ENCODE measurements around the gene SMAD4. TPM values are rescaled to one million over a fixed set of nuclear protein-coding genes. Genes with fewer than 3 reads are reported as not detected.
"Not testable (repeated sequence)": the region's sequence is repeated elsewhere in the genome, so short reads cannot be mapped to it uniquely, and the experiment has no call there.

The SMAD4 gene
- polyA plus RNA-seq, 3 donors from 2014 or later, result 38.8 to 67.2 (median 39.0) TPM

- DNase-seq, result no peak
- Mint-ChIP-seq H3K4me3 (no peak overlapping the region), H3K9me3 (peaks cover 2 to 19% (median 10%) of the 10 kb centered on the region in 6 donors), H3K27me3 (ENCODE audit: low read depth in 3 of 3) (peaks cover 0 to 4% (median 4%) of the 10 kb centered on the region in 3 donors), H3K27ac (peak overlapping the region in 1 of 6 donors; percentile 13), H3K4me1 (no peaks in the 10 kb centered on the region), H3K36me3 (peaks cover 16 to 33% (median 26%) of the 10 kb centered on the region in 3 donors)
Measured at GRCh38 chr18:51091270-51091669, 61.3 kb downstream of the SMAD4 start.

- Mint-ChIP-seq H3K4me3 (no peak overlapping the region), H3K9me3 (peaks cover 5 to 15% (median 10%) of the 10 kb centered on the region in 6 donors), H3K27me3 (ENCODE audit: low read depth in 3 of 3) (peaks cover 0 to 5% (median 4%) of the 10 kb centered on the region in 3 donors), H3K27ac (no peak overlapping the region), H3K4me1 (no peaks in the 10 kb centered on the region), H3K36me3 (peaks cover 8 to 28% (median 20%) of the 10 kb centered on the region in 3 donors)
- no peak for DNase-seq
Measured at GRCh38 chr18:51092117-51092516, 62.1 kb downstream of the SMAD4 start.

- H3K4me1 Mint-ChIP-seq; DNase-seq; H3K4me3 Mint-ChIP-seq; H3K27ac Mint-ChIP-seq; H3K27me3 Mint-ChIP-seq (ENCODE audit: low read depth in 3 of 3): not testable (repeated sequence)
- H3K9me3 Mint-ChIP-seq, result peaks cover 3 to 10% (median 6%) of the 10 kb centered on the region in 6 donors
- peaks cover 1 to 23% (median 12%) of the 10 kb centered on the region in 3 donors for H3K36me3 Mint-ChIP-seq
Measured at GRCh38 chr18:51092967-51093366, 63.0 kb downstream of the SMAD4 start.

DNA sequence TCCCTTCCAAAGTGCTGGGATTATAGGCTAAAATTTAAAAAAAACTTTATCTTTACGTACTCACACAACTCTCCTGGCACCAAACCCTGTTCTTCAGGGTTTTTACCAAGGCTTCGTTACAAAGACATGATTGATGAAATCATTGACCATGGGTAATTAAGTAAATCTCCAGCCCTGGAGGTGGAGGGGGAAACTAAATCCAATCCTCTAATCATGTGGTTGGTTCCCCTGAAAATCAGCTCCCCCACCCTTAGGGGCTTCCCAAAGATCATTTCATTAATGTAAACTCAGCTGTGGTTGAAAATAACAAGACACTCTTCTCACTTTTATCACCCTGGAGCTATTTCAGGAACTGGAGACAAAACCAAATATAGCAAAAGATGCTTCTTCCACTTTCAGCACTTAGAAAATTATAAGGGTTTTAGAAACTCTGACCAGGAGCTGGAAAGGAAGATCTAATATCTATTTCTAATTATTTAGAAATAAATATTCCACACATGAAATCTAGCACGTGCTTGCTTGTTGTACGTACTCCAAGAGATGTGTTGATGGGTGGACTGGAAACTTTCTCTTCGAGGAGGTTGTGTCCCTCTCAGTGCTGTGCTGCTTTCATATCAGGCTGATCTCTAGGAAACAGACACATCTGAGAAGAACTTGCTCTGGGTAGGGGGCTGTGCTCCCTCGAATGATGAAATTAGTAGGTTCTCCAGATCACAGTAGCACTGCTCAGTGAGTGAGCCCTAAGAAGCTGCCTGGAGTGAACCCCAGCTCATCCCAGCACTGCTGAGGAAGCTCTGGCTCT is 67.2 kb downstream of the SMAD4 start:
- Mint-ChIP-seq H3K27ac (no peak overlapping the region), H3K9me3 (peaks cover 0 to 3% (median 3%) of the 10 kb centered on the region in 6 donors), H3K36me3 (peaks cover 4 to 19% (median 17%) of the 10 kb centered on the region in 3 donors), H3K4me1 (peaks cover 0 to 6% of the 10 kb centered on the region in 2 donors), H3K27me3 (ENCODE audit: low read depth in 3 of 3) (peaks cover 0 to 5% (median 2%) of the 10 kb centered on the region in 3 donors), H3K4me3 (no peak overlapping the region)
- no peak for DNase-seq

DNA sequence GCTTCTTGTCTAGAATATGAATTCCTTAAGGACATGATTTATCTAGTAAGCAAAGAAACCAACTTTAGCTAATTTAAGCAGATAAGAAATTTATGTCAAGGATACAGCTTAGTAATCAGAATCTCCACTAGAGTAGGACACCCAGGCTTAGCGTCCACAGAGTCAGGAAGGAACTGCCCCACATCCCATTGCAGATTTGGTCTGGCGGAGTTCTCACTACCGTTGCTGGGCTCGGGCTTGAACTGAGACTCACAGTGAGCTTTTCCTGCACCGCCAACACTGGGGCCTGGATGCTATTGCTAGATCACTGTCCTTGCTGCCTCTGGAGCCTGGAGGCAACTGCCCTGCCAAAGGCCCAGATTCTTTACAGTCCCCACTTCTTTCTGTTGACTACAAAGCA is 68.1 kb downstream of the SMAD4 start:
- H3K36me3 Mint-ChIP-seq, result peaks cover 4 to 25% (median 17%) of the 10 kb centered on the region in 3 donors
- DNase-seq, result no peak
- no peak overlapping the region for H3K27ac Mint-ChIP-seq
- H3K27me3 Mint-ChIP-seq (ENCODE audit: low read depth in 3 of 3), result peaks cover 0 to 5% (median 2%) of the 10 kb centered on the region in 3 donors
- H3K4me1 Mint-ChIP-seq, result peaks cover 0 to 6% of the 10 kb centered on the region in 2 donors
- H3K4me3 Mint-ChIP-seq, result no peak overlapping the region
- H3K9me3 Mint-ChIP-seq, result peaks cover 2 to 9% (median 5%) of the 10 kb centered on the region in 6 donors

DNA sequence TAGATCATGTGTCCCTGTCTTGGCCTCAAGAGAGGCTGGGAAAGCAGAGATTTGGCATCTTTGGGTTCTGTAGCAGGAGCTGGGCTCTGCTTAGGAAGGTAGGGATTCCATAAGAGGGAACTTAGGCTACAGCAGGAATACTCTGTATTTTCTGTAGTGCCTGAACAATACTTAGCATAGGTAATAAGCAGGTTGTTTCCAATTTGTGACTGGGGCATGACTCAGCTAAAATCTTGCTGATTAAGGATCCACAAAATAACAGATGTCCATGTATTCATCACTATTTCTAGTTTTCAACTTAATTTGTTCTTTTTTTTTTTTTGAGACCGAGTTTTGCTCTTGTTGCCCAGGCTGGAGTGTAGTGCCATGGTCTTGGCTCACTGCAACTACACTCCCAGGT is 68.5 kb downstream of the SMAD4 start:
- Mint-ChIP-seq H3K36me3 (peaks cover 4 to 25% (median 17%) of the 10 kb centered on the region in 3 donors), H3K4me3 (no peak overlapping the region), H3K27ac (no peak overlapping the region), H3K27me3 (ENCODE audit: low read depth in 3 of 3) (peaks cover 0 to 5% (median 2%) of the 10 kb centered on the region in 3 donors), H3K9me3 (peaks cover 2 to 9% (median 5%) of the 10 kb centered on the region in 6 donors), H3K4me1 (peaks cover 0 to 6% of the 10 kb centered on the region in 2 donors)
- DNase-seq, result no peak

GRCh38 chr18:51100385-51101120 is 70.5 kb downstream of the SMAD4 start:
- H3K4me3 Mint-ChIP-seq, result no peak overlapping the region
- DNase-seq, result no peak
- peaks cover 4 to 17% (median 15%) of the 10 kb centered on the region in 3 donors for H3K36me3 Mint-ChIP-seq
- H3K27me3 Mint-ChIP-seq (ENCODE audit: low read depth in 3 of 3), result peaks cover 0 to 2% (median 2%) of the 10 kb centered on the region in 3 donors
- H3K9me3 Mint-ChIP-seq, result peaks cover 0 to 9% (median 5%) of the 10 kb centered on the region in 6 donors
- H3K27ac Mint-ChIP-seq, result no peak overlapping the region
- peaks cover 0 to 6% of the 10 kb centered on the region in 2 donors for H3K4me1 Mint-ChIP-seq

- peak overlapping the region in 3 of 5 donors; percentile 27 to 39 (median 34) for H3K4me3 Mint-ChIP-seq
Measured at GRCh38 chr18:51107082-51107481, 77.1 kb downstream of the SMAD4 start.

GRCh38 chr18:51107598-51108305 is 77.7 kb downstream of the SMAD4 start:
- DNase-seq, result no peak
- peaks cover 0 to 7% (median 2%) of the 10 kb centered on the region in 3 donors for H3K27me3 Mint-ChIP-seq (ENCODE audit: low read depth in 3 of 3)
- H3K36me3 Mint-ChIP-seq, result peaks cover 0 to 2% (median 0%) of the 10 kb centered on the region in 3 donors
- H3K4me3 Mint-ChIP-seq, result peak overlapping the region in 4 of 5 donors; percentile 6 to 39 (median 30)
- peaks cover 0 to under 1% (median under 1%) of the 10 kb centered on the region in 6 donors for H3K9me3 Mint-ChIP-seq
- peak overlapping the region in 5 of 6 donors; percentile 14 to 88 (median 67) for H3K27ac Mint-ChIP-seq
- H3K4me1 Mint-ChIP-seq, result peaks cover 28 to 34% of the 10 kb centered on the region in 2 donors

More at GRCh38 chr18:51107082-51107481, 77.1 kb downstream of the SMAD4 start:
- Mint-ChIP-seq H3K4me1 (peaks cover 28 to 34% of the 10 kb centered on the region in 2 donors), H3K9me3 (peaks cover 0 to 7% (median 4%) of the 10 kb centered on the region in 6 donors), H3K27me3 (ENCODE audit: low read depth in 3 of 3) (peaks cover 0 to 7% (median 2%) of the 10 kb centered on the region in 3 donors), H3K27ac (peak overlapping the region in 4 of 6 donors; percentile 2 to 88 (median 54)), H3K36me3 (peaks cover 0 to 5% (median 1%) of the 10 kb centered on the region in 3 donors)
- no peak for DNase-seq

DNA sequence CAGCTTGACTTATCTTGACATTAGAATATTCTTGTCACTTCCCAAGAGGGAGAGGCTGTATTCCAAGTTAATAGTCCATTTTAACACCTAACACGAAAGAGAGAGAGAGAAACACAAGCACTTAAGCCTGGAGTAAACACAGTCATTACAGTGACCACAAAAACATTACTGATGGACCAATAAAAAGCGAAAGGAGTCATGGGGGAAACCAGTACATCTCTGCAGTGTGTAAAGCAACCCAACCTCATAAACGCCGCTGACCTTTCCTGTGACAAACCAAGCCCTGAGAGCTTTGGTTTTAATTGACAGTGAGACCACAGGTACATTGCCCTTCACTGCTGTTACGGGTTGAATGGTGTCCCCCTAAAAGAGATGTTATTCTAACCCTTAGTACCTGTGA is 78.3 kb downstream of the SMAD4 start:
- H3K4me1 Mint-ChIP-seq, result peaks cover 28 to 34% of the 10 kb centered on the region in 2 donors
- DNase-seq, result peak in 2 of 3 donors; percentile 8 to 9
- peak overlapping the region in 2 of 5 donors; percentile 6 to 39 for H3K4me3 Mint-ChIP-seq
- peaks cover 0 to 7% (median 2%) of the 10 kb centered on the region in 3 donors for H3K27me3 Mint-ChIP-seq (ENCODE audit: low read depth in 3 of 3)
- H3K27ac Mint-ChIP-seq, result peak overlapping the region in 4 of 6 donors; percentile 6 to 88 (median 41)
- H3K9me3 Mint-ChIP-seq, result no peaks in the 10 kb centered on the region
- H3K36me3 Mint-ChIP-seq, result no peaks in the 10 kb centered on the region

GRCh38 chr18:51110073-51110797 is 80.2 kb downstream of the SMAD4 start:
- H3K9me3 Mint-ChIP-seq, result no peaks in the 10 kb centered on the region
- H3K27ac Mint-ChIP-seq, result no peak overlapping the region
- no peaks in the 10 kb centered on the region for H3K36me3 Mint-ChIP-seq
- H3K4me3 Mint-ChIP-seq, result no peak overlapping the region
- H3K4me1 Mint-ChIP-seq, result peaks cover 28 to 34% of the 10 kb centered on the region in 2 donors
- peak; percentile 62 to 67 (median 65) for DNase-seq
- peaks cover 0 to 7% (median 2%) of the 10 kb centered on the region in 3 donors for H3K27me3 Mint-ChIP-seq (ENCODE audit: low read depth in 3 of 3)

- H3K4me1 Mint-ChIP-seq, result peaks cover 27 to 28% of the 10 kb centered on the region in 2 donors
- H3K36me3 Mint-ChIP-seq, result not testable (repeated sequence)
Measured at GRCh38 chr18:51111633-51112355, 81.8 kb downstream of the SMAD4 start.

More at GRCh38 chr18:51111633-51112355, 81.8 kb downstream of the SMAD4 start:
- not testable (repeated sequence) for H3K4me3 Mint-ChIP-seq; H3K27me3 Mint-ChIP-seq (ENCODE audit: low read depth in 3 of 3); DNase-seq; H3K27ac Mint-ChIP-seq; H3K9me3 Mint-ChIP-seq
